ENCODE results near the gene GGT6.

GRCh38 chr17:4537451-4538235 is 22.7 kb downstream of the GGT6 start:
- no peak for TF ChIP-seq CTCF (IDR thresholded peaks at IDR 0.05)
- TF ChIP-seq POLR2AphosphoS5 (IDR thresholded peaks at IDR 0.05), result no peak
- no peak for TF ChIP-seq POLR2A (IDR thresholded peaks at IDR 0.05)
